HCT116 (cell line): ENCODE results near the gene AMOTL2. TPM values are rescaled to one million over a fixed set of nuclear protein-coding genes. Genes with fewer than 3 reads are reported as not detected.

Source experiments
- ATAC-seq: fragments of 200-7000 bp; cut with Tn5 transposase; 2 replicates; pipeline ENCODE4 v1.9.1; 2020; ENCODE audit warnings: mild to moderate bottlenecking, moderate library complexity
- BruUV-seq: library from RNA; stranded (reverse); fragments of 400-500 nt; replicated peaks from 2 replicates; lab custom pipeline; 2021; lab: Mats Ljungman, UMichigan
- CTCF ChIA-PET: fragments of 300-600 bp; sonication (Branson Sonifier 250); formaldehyde crosslinking; loops from one replicate; lab custom pipeline; 2021; ENCODE audit warnings: antibody characterized with exemption; lab: Charles Lee
- POLR2A ChIA-PET: fragments of 300-600, 350-600 bp; sonication (Branson Sonifier 250); formaldehyde crosslinking; loops from one replicate; lab custom pipeline; 2021; ENCODE audit warnings: antibody characterized with exemption; lab: Charles Lee
- RAD21 ChIA-PET, 2 experiments: fragments of 300-600 bp; sonication (Branson Sonifier 250); formaldehyde crosslinking; loops; one replicate each; lab custom pipeline; 2023; ENCODE audit warnings: low total read pairs in 2 of 2; ENCODE audit not compliant: uncharacterized antibody in 2 of 2, unreplicated experiment in 2 of 2, low non-redundant PET in 1 of 2; lab: Charles Lee
- DNase-seq: peaks from one replicate; pipeline ENCODE4 v3.0.0-alpha.2; 2010; ENCODE audit warnings: low read depth, low spot score
- H2AFZ ChIP-seq: fragments of 200-600 bp; shearing (Covaris generic), sonication (generic); 2 replicates; pipeline ENCODE4 v1.6.1; 2017; ENCODE audit warnings: low read depth, mixed run types, mixed read lengths, antibody characterized with exemption, low read length; ENCODE audit not compliant: poor library complexity, severe bottlenecking
- H3K27ac ChIP-seq: 2 replicates; pipeline ENCODE4 v1.5.1; 2012; ENCODE audit warnings: low read depth, low read length
- H3K27me3 ChIP-seq: fragments of 200-600 bp; sonication (generic); 2 replicates; pipeline ENCODE4 v1.6.1; 2016; ENCODE audit warnings: mixed run types, low read length, mixed read lengths; ENCODE audit not compliant: insufficient read depth
- H3K36me3 ChIP-seq, 2 experiments: fragments of 200-500 bp in 1 of 2; fragments of 200-600 bp in 1 of 2; sonication (Bioruptor generic) in 1 of 2; sonication (generic) in 1 of 2; 2 replicates each; pipeline versions ENCODE4 v1.5.1 to v1.6.1; 2014 to 2016; ENCODE audit warnings: low read length in 2 of 2, inconsistent platforms in 1 of 2, mixed read lengths in 1 of 2, mixed run types in 1 of 2; ENCODE audit not compliant: insufficient read depth in 2 of 2, control insufficient read depth in 1 of 2
- H3K4me1 ChIP-seq, 2 experiments: fragments of 200-600 bp in 1 of 2; sonication (generic) in 1 of 2; 2 replicates each; pipeline versions ENCODE4 v1.5.1 to v1.6.1; 2012 to 2017; ENCODE audit warnings: low read length in 2 of 2, inconsistent platforms in 1 of 2, mild to moderate bottlenecking in 1 of 2, mixed read lengths in 1 of 2, mixed run types in 1 of 2, moderate library complexity in 1 of 2; ENCODE audit not compliant: insufficient read depth in 2 of 2, control insufficient read depth in 1 of 2
- H3K4me2 ChIP-seq: fragments of 200-600 bp; sonication (generic); 2 replicates; pipeline ENCODE4 v1.6.1; 2017; ENCODE audit warnings: mixed run types, low read length, mixed read lengths
- H3K4me3 ChIP-seq, 2 experiments: fragments of 200-600 bp in 1 of 2; sonication (generic) in 1 of 2; replicated peaks in 1 of 2; 2 replicates each; pipeline ENCODE4 v1.5.1; 2011 to 2016; ENCODE audit warnings: low read length in 2 of 2, control low read depth in 1 of 2, low read depth in 1 of 2, mild to moderate bottlenecking in 1 of 2, mixed read lengths in 1 of 2, mixed run types in 1 of 2
- H3K79me2 ChIP-seq: fragments of 200-600 bp; sonication (generic); 2 replicates; pipeline ENCODE4 v1.6.1; 2017; ENCODE audit warnings: mild to moderate bottlenecking, mixed run types, low read length, moderate library complexity, mixed read lengths; ENCODE audit not compliant: insufficient read depth
- H3K9ac ChIP-seq: fragments of 200-600 bp; sonication (generic); 2 replicates; pipeline ENCODE4 v1.6.1; 2016; ENCODE audit warnings: low read length, mixed read lengths
- H3K9me2 ChIP-seq: fragments of 200-600 bp; sonication (generic), shearing (Covaris generic); 2 replicates; pipeline ENCODE4 v1.6.1; 2017; ENCODE audit warnings: mixed run types, mild to moderate bottlenecking, moderate library complexity; ENCODE audit not compliant: insufficient read depth
- H3K9me3 ChIP-seq, 2 experiments: fragments of 200-500 bp in 1 of 2; fragments of 200-600 bp in 1 of 2; sonication (Bioruptor generic) in 1 of 2; sonication (generic) in 1 of 2; 2 replicates each; pipeline ENCODE4 v1.6.1; 2014 to 2017; ENCODE audit warnings: low read length in 2 of 2, mixed read lengths in 2 of 2, inconsistent platforms in 1 of 2, low read depth in 1 of 2, mild to moderate bottlenecking in 1 of 2, mixed run types in 1 of 2, moderate library complexity in 1 of 2; ENCODE audit not compliant: control insufficient read depth in 1 of 2, insufficient read depth in 1 of 2
- H4K20me1 ChIP-seq: fragments of 200-600 bp; sonication (generic), shearing (Covaris generic); 2 replicates; pipeline ENCODE4 v1.6.1; 2017; ENCODE audit warnings: mixed run types, mild to moderate bottlenecking, moderate library complexity; ENCODE audit not compliant: insufficient read depth
- JUND ChIP-seq: IDR thresholded peaks from 2 replicates; pipeline ENCODE4 v1.6.1; 2012
- POLR2A ChIP-seq: IDR thresholded peaks from 2 replicates; pipeline ENCODE4 v1.7.0; 2011; ENCODE audit warnings: borderline replicate concordance; ENCODE audit not compliant: insufficient read depth, insufficient read length; ENCODE audit errors: extremely low read depth
- POLR2AphosphoS5 ChIP-seq: IDR thresholded peaks from 2 replicates; pipeline ENCODE4 v1.6.1; 2011; ENCODE audit warnings: mild to moderate bottlenecking, low read depth, low read length, moderate library complexity
- RAD21 ChIP-seq: IDR thresholded peaks from 2 replicates; pipeline ENCODE4 v1.6.1; 2012; ENCODE audit warnings: low read depth, mild to moderate bottlenecking
- TCF7L2 ChIP-seq: IDR thresholded peaks from 2 replicates; pipeline ENCODE4 v1.7.0; 2011; ENCODE audit warnings: borderline replicate concordance, inconsistent platforms; ENCODE audit not compliant: insufficient read depth, insufficient read length; ENCODE audit errors: extremely low read depth
- ZNF274 ChIP-seq: fragments of 200-500 bp; sonication (Bioruptor generic); IDR thresholded peaks from 2 replicates; pipeline ENCODE4 v1.6.1; 2014; ENCODE audit warnings: mild to moderate bottlenecking, low read depth, low read length, inconsistent platforms
- intact Hi-C: fragments of 100-400 bp; cut with micrococcal nuclease; formaldehyde crosslinking; loops from 2 replicates; pipeline ENCODE4 v1.10.0; 2022
- total RNA-seq: library from RNA; stranded (reverse); gene quantifications from one replicate; pipeline ENCODE4 v1.2.1, GENCODE V29; 2021; ENCODE audit not compliant: unreplicated experiment
- TF ChIP-seq, protein P1 (sequence below): IDR thresholded peaks from 2 replicates; pipeline ENCODE4 v1.6.1; 2011; ENCODE audit warnings: mild to moderate bottlenecking, low read length, moderate library complexity; ENCODE audit not compliant: insufficient replicate concordance; ENCODE audit errors: extremely low read depth
- TF ChIP-seq, protein P2 (sequence below): IDR thresholded peaks from 2 replicates; pipeline ENCODE4 v1.6.1; 2012
- TF ChIP-seq, protein P3 (sequence below): IDR thresholded peaks from 2 replicates; pipeline ENCODE4 v1.6.1; 2012

The AMOTL2 gene
- total RNA-seq, 1 experiment from 2014 or later: 54.0 TPM

DNA sequence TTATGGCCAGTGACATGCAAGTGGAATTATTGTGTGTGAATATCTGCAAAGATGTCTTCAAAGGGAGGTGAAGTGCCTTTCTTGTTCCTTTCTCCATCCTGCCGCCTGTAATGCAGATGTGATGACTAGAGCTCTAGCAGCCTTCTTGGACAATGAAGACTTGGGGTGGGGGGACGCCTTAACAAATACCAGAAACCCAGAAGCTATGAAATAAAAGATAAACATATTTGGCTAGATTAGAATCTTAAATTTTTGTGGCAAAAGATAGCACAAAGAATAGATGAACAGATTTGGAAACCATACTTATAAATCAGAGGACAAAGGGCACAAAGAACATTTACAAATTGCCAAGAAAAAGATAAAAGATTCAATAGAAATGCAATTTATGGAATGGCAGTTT is 56.1 kb downstream of the AMOTL2 start:
- no peaks in the 10 kb centered on the region for H3K79me2 ChIP-seq
- RAD21 ChIA-PET: no interaction called here
- H4K20me1 ChIP-seq: no peaks in the 10 kb centered on the region
- TF ChIP-seq POLR2A: no peak
- TF ChIP-seq RAD21: no peak
- TF ChIP-seq, protein P1, sequence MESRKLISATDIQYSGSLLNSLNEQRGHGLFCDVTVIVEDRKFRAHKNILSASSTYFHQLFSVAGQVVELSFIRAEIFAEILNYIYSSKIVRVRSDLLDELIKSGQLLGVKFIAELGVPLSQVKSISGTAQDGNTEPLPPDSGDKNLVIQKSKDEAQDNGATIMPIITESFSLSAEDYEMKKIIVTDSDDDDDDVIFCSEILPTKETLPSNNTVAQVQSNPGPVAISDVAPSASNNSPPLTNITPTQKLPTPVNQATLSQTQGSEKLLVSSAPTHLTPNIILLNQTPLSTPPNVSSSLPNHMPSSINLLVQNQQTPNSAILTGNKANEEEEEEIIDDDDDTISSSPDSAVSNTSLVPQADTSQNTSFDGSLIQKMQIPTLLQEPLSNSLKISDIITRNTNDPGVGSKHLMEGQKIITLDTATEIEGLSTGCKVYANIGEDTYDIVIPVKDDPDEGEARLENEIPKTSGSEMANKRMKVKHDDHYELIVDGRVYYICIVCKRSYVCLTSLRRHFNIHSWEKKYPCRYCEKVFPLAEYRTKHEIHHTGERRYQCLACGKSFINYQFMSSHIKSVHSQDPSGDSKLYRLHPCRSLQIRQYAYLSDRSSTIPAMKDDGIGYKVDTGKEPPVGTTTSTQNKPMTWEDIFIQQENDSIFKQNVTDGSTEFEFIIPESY: no peak
- TF ChIP-seq POLR2AphosphoS5: no peak
- TF ChIP-seq, protein P2, sequence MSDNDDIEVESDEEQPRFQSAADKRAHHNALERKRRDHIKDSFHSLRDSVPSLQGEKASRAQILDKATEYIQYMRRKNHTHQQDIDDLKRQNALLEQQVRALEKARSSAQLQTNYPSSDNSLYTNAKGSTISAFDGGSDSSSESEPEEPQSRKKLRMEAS: no peak
- TF ChIP-seq, protein P3, sequence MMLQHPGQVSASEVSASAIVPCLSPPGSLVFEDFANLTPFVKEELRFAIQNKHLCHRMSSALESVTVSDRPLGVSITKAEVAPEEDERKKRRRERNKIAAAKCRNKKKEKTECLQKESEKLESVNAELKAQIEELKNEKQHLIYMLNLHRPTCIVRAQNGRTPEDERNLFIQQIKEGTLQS: no peak
- no peak for TF ChIP-seq TCF7L2
- TF ChIP-seq ZNF274: no peak
- TF ChIP-seq JUND: no peak
- POLR2A ChIA-PET: interaction anchor here (1.2 kb wide), 1 partner anchor 46 kb away, joined by 3 read pairs; no protein-coding TSS in a partner anchor
- intact Hi-C loops: no loop called here
- H3K36me3 ChIP-seq: no peaks in the 10 kb centered on the region
- ATAC-seq: no peak
- H3K4me3 ChIP-seq: no peak overlapping the region
- H3K9ac ChIP-seq: no peak overlapping the region
- H3K27ac ChIP-seq: no peak overlapping the region
- DNase-seq: no peak
- BruUV-seq: no TSS peak
- H3K4me1 ChIP-seq: peaks cover 45 to 64% of the 10 kb centered on the region in 2 experiments
- no peak overlapping the region for H2AFZ ChIP-seq
- no peaks in the 10 kb centered on the region for H3K9me2 ChIP-seq
- H3K27me3 ChIP-seq: no peaks in the 10 kb centered on the region
- H3K4me2 ChIP-seq: no peak overlapping the region
- CTCF ChIA-PET: no interaction called here
- H3K9me3 ChIP-seq: no peaks in the 10 kb centered on the region
